K562 (cell line): ENCODE data around the gene TRIM71. TPM values are rescaled to one million over a fixed set of nuclear protein-coding genes. Genes with fewer than 3 reads are reported as not detected.

Experiments used
- ATAC-seq: fragments of 200-7000 bp; cut with Tn5 transposase; 3 replicates; pipeline ENCODE4 v1.9.1; 2020; ENCODE audit warnings: moderate library complexity
- BruUV-seq: library from RNA; stranded (reverse); fragments of 400-500 nt; replicated peaks from 2 replicates; lab custom pipeline; 2021; lab: Mats Ljungman, UMichigan
- CTCF ChIA-PET: fragments of 300-600 bp; formaldehyde crosslinking; extraction: SDS; loops from one replicate; lab custom pipeline; 2021; ENCODE audit warnings: low intra/inter-chr PET ratio; lab: Yijun Ruan, JAX
- POLR2A ChIA-PET: fragments of 300-600, 350-650 bp; sonication (Branson Sonifier 250); formaldehyde crosslinking; extraction: SDS; loops from one replicate; lab custom pipeline; 2021; ENCODE audit warnings: antibody characterized with exemption, inconsistent platforms; lab: Yijun Ruan, JAX
- DNase-seq, 4 experiments: peaks; one replicate each; pipeline versions ENCODE4 v3.0.0 to v3.0.0-alpha.2; 2011 to 2018; ENCODE audit warnings: low spot score in 3 of 4, mixed read lengths in 3 of 4; ENCODE audit errors: extremely low read depth in 1 of 4
- FAIRE-seq: peaks from 2 replicates; lab custom pipeline; 2011; peaks lifted over from hg19 to GRCh38; lab: Jason Lieb, UNC
- H2AFZ ChIP-seq: 2 replicates; pipeline ENCODE4 v1.6.0; 2011; ENCODE audit warnings: low read depth, low read length, control low read depth, inconsistent platforms
- H3K27ac ChIP-seq: fragments of 200-600 bp; 3 replicates; pipeline ENCODE4 v1.8.0; 2011; ENCODE audit warnings: low read depth, mild to moderate bottlenecking, control low read depth, inconsistent platforms, low read length, moderate library complexity, mixed read lengths; ENCODE audit errors: extremely low read depth
- H3K27me3 ChIP-seq, 2 experiments: fragments of 300-600 bp in 1 of 2; 2 replicates in 1 of 2; 3 replicates in 1 of 2; pipeline versions ENCODE4 v1.6.0 to v1.8.0; 2011; ENCODE audit warnings: inconsistent platforms in 2 of 2, low read length in 2 of 2, mild to moderate bottlenecking in 1 of 2, mixed read lengths in 1 of 2, moderate library complexity in 1 of 2; ENCODE audit not compliant: control insufficient read depth in 2 of 2, insufficient read depth in 2 of 2
- H3K36me3 ChIP-seq: fragments of 300-600 bp; 3 replicates; pipeline ENCODE4 v1.8.0; 2011; ENCODE audit warnings: mild to moderate bottlenecking, low read length, inconsistent platforms; ENCODE audit not compliant: control insufficient read depth, insufficient read depth
- H3K4me1 ChIP-seq, 2 experiments: fragments of 200-600 bp in 1 of 2; replicated peaks in 1 of 2; 2 replicates in 1 of 2; 3 replicates in 1 of 2; pipeline versions ENCODE4 v1.5.1 to v1.8.0; 2011; ENCODE audit warnings: inconsistent platforms in 2 of 2, low read length in 2 of 2, mild to moderate bottlenecking in 1 of 2, mixed read lengths in 1 of 2, moderate library complexity in 1 of 2; ENCODE audit not compliant: control insufficient read depth in 2 of 2, insufficient read depth in 2 of 2
- H3K4me2 ChIP-seq: 2 replicates; pipeline ENCODE4 v1.6.1; 2011; ENCODE audit warnings: low read length, control low read depth, inconsistent platforms, mixed read lengths; ENCODE audit not compliant: insufficient read depth
- H3K4me3 ChIP-seq: fragments of 200-600 bp; sonication (generic), shearing (Covaris generic); 2 replicates; pipeline ENCODE4 v1.5.1; 2016; ENCODE audit warnings: control low read depth, inconsistent platforms
- H3K79me2 ChIP-seq: fragments of 200-600 bp; 3 replicates; pipeline ENCODE4 v1.8.0; 2011; ENCODE audit warnings: low read length, inconsistent platforms; ENCODE audit not compliant: control insufficient read depth, insufficient read depth
- H3K9ac ChIP-seq, 2 experiments: 2 replicates each; pipeline versions ENCODE4 v1.6.0 to v1.6.1; 2011; ENCODE audit warnings: low read depth in 2 of 2, low read length in 2 of 2, control low read depth in 1 of 2, inconsistent platforms in 1 of 2, mild to moderate bottlenecking in 1 of 2, mixed read lengths in 1 of 2; ENCODE audit not compliant: insufficient read depth in 1 of 2
- H3K9me1 ChIP-seq: one replicate; pipeline ENCODE4 v1.6.0; 2011; ENCODE audit warnings: inconsistent platforms, mild to moderate bottlenecking, low read length, moderate library complexity; ENCODE audit not compliant: control insufficient read depth, insufficient read depth
- H3K9me3 ChIP-seq: replicated peaks from 2 replicates; pipeline ENCODE4 v1.5.1; 2011; ENCODE audit warnings: low read depth, low read length, inconsistent platforms; ENCODE audit not compliant: control insufficient read depth, insufficient read depth
- H4K20me1 ChIP-seq: replicated peaks from 2 replicates; pipeline ENCODE4 v1.6.1; 2011; ENCODE audit warnings: low read length, inconsistent platforms, mixed read lengths; ENCODE audit not compliant: control insufficient read depth, insufficient read depth
- CAMTA2 ChIP-seq: fragments of 250-450 bp; sonication (Bioruptor Pico); conservative IDR thresholded peaks from 2 replicates; pipeline ENCODE4 v1.5.1; 2022
- CTCFL ChIP-seq: IDR thresholded peaks from 2 replicates; pipeline ENCODE4 v1.6.1; 2011; ENCODE audit warnings: borderline replicate concordance, low read depth, mild to moderate bottlenecking, moderate library complexity, low read length; ENCODE audit not compliant: insufficient read depth, poor library complexity, severe bottlenecking
- EZH2 ChIP-seq: IDR thresholded peaks from 2 replicates; pipeline ENCODE4 v1.6.1; 2012; ENCODE audit warnings: low read depth, mild to moderate bottlenecking, inconsistent platforms, low read length, borderline replicate concordance
- HCFC1 ChIP-seq: IDR thresholded peaks from 2 replicates; pipeline ENCODE4 v1.6.1; 2012; ENCODE audit warnings: low read depth, low read length, improper control_type of control experiment
- MAFF ChIP-seq: IDR thresholded peaks from 2 replicates; pipeline ENCODE4 v1.6.1; 2012; ENCODE audit warnings: low read length, improper control_type of control experiment
- NR2C2 ChIP-seq, 2 experiments: fragments of 200-800 bp in 1 of 2; sonication (Bioruptor generic) in 1 of 2; sonication (generic) in 1 of 2; formaldehyde crosslinking in 1 of 2; IDR thresholded peaks; 2 replicates each; pipeline versions ENCODE4 v1.6.1 to v1.8.0; 2016 to 2022; ENCODE audit warnings: mild to moderate bottlenecking in 1 of 2, missing compliant biosample characterization in 1 of 2, missing genetic modification characterization in 1 of 2, missing genetic modification reagents in 1 of 2
- PML ChIP-seq: IDR thresholded peaks from 2 replicates; pipeline ENCODE4 v1.6.1; 2012; ENCODE audit warnings: low read length, inconsistent platforms
- POLR3A ChIP-seq: IDR thresholded peaks from 2 replicates; pipeline ENCODE4 v1.6.1; 2011; ENCODE audit warnings: borderline replicate concordance, mild to moderate bottlenecking, moderate library complexity; ENCODE audit not compliant: insufficient read length, insufficient read depth; ENCODE audit errors: extremely low read depth
- PTRF ChIP-seq: fragments of 450-650 bp; IDR thresholded peaks from 2 replicates; pipeline ENCODE4 v1.6.1; 2016; ENCODE audit warnings: mild to moderate bottlenecking, missing genetic modification characterization, missing compliant biosample characterization
- RBM25 ChIP-seq: fragments of 200-400 bp; formaldehyde crosslinking; IDR thresholded peaks from 2 replicates; pipeline ENCODE4 v1.6.1; 2018; ENCODE audit warnings: low read length, low read depth, moderate library complexity; ENCODE audit not compliant: severe bottlenecking
- ZFP36 ChIP-seq: fragments of 150-350 bp; IDR thresholded peaks from 2 replicates; pipeline ENCODE4 v1.6.1; 2018; ENCODE audit warnings: low read length, low read depth; ENCODE audit not compliant: partially characterized antibody
- ZNF239 ChIP-seq: fragments of 250-450 bp; sonication (Bioruptor Pico); IDR thresholded peaks from 2 replicates; pipeline ENCODE4 v1.4.0; 2020; ENCODE audit warnings: mild to moderate bottlenecking
- ZNF274 ChIP-seq: IDR thresholded peaks from 2 replicates; pipeline ENCODE4 v1.6.1; 2011; ENCODE audit warnings: low read depth, mild to moderate bottlenecking, low read length, moderate library complexity, borderline replicate concordance
- ZNF311 ChIP-seq: fragments of 250-450 bp; sonication (Bioruptor Pico); IDR thresholded peaks from 2 replicates; pipeline ENCODE4 v1.4.0; 2020; ENCODE audit warnings: mild to moderate bottlenecking, moderate library complexity
- ZNF444 ChIP-seq: fragments of 250-450 bp; sonication (Bioruptor Pico); IDR thresholded peaks from 2 replicates; pipeline ENCODE4 v1.4.0; 2020; ENCODE audit warnings: mild to moderate bottlenecking, moderate library complexity
- ZNF445 ChIP-seq: fragments of 250-450 bp; sonication (Bioruptor Pico); IDR thresholded peaks from 2 replicates; pipeline ENCODE4 v1.4.0; 2020; ENCODE audit warnings: low read depth, mild to moderate bottlenecking, moderate library complexity
- ZNF780A ChIP-seq: fragments of 250-450 bp; sonication (Bioruptor Pico); IDR thresholded peaks from 2 replicates; pipeline ENCODE4 v1.5.0; 2021; ENCODE audit warnings: mild to moderate bottlenecking
- ZNF79 ChIP-seq: fragments of 250-450 bp; sonication (Bioruptor Pico); IDR thresholded peaks from 2 replicates; pipeline ENCODE4 v1.4.0; 2020; ENCODE audit warnings: low read depth, mild to moderate bottlenecking, moderate library complexity
- ZSCAN29 ChIP-seq: fragments of 450-650 bp; IDR thresholded peaks from 2 replicates; pipeline ENCODE4 v1.6.1; 2017
- WGBS: fragments of 100-300 bp; shearing (Covaris generic); methylation state at CpG from one replicate; pipeline ENCODE4 v1.1.6; 2016; ENCODE audit warnings: low coverage, mixed read lengths; ENCODE audit not compliant: insufficient coverage; ENCODE audit errors: missing lambda C conversion rate; 5-methylcytosine and 5-hydroxymethylcytosine counted together
- in situ Hi-C: fragments of 300-500 bp; cut with MboI; formaldehyde crosslinking; loops from 4 replicates; pipeline ENCODE4 v1.15.0; 2018; ENCODE audit warnings: inconsistent platforms, mixed read lengths
- intact Hi-C: fragments of 100-400 bp; cut with micrococcal nuclease; formaldehyde crosslinking; loops from 2 replicates; pipeline ENCODE4 v1.14.2; 2022
- polyA plus RNA-seq, 8 experiments: library from polyadenylated mRNA; depleted of rRNA in 4 of 8; stranded (reverse) in 5 of 8; unstranded in 3 of 8; fragments of >200 nt; fragmentation: Nextera tagmentation in 2 of 8; fragmentation: Illumina TruSeq in 1 of 8; extraction: Ambion mirVana in 2 of 8; extraction: Trizol in 1 of 8; gene quantifications; 2 replicates each; pipeline versions ENCODE4 v1.2.1 to v1.2.3, GENCODE V29; 2011 to 2014; ENCODE audit warnings: inconsistent platforms in 1 of 8, missing spikeins in 1 of 8
- total RNA-seq, 7 experiments: library from RNA; depleted of rRNA in 6 of 7; stranded (reverse); fragments of >200 nt in 6 of 7; fragmentation: Illumina TruSeq in 2 of 7; extraction: Trizol in 2 of 7; gene quantifications; 2 replicates each; pipeline versions ENCODE4 v1.2.1 to v1.2.3, GENCODE V29; 2011 to 2021; ENCODE audit warnings: low replicate concordance in 1 of 7
- TF ChIP-seq, protein P1 (sequence below): fragments of 250-450 bp; sonication (Bioruptor Pico); IDR thresholded peaks from 2 replicates; pipeline ENCODE4 v1.5.0; 2020; ENCODE audit warnings: mild to moderate bottlenecking, borderline replicate concordance

TRIM71 gene
- total and polyA plus RNA-seq, 9 of the 15 experiments (the other 6 are each of a cell fraction or from before 2014, with no cell fraction given) = 0.04 to 0.11 TPM; not detected in 7

DNA sequence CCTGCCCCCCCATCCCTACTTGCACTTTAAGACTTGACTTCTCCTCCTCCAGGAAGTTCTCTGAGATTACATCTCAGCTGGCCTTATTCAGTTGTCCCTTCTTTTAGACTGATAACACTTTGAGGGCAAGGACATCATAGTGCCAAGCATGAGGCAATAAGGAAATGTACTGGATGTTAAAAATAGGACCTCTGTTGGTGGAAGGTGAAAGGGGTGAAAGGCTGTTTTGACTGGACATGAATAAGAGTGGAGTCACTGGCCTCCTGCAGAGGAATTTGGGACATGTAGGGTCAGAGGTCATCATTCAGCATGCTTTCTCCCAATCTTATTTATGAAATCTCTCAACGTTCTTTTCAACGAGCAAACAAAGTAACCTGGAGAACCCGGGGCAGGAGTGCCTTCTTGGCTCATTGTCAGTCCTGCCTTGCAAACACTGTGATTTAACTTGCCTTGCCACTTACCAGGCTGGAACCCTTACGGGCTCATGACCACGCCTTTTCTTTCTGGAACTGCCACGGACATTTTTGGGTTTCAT is 38.6 kb downstream of the TRIM71 start:
- peaks cover 16 to 43% of the 10 kb centered on the region in 2 experiments; a peak in 4 of 5 replicates for H3K27me3 ChIP-seq
- POLR2A ChIA-PET = interaction anchor here (0.8 to 1.1 kb wide), 2 partner anchors 8 to 38 kb away, joined by 4 read pairs; no protein-coding TSS in a partner anchor
- no peaks in the 10 kb centered on the region for H3K9me1 ChIP-seq
- no peak overlapping the region for H3K4me2 ChIP-seq
- CTCF ChIA-PET = no interaction called here
- H3K9me3 ChIP-seq = no peaks in the 10 kb centered on the region
- DNase-seq (no peak), FAIRE-seq (no peak), ATAC-seq (no peak)
- no peak overlapping the region for H3K27ac ChIP-seq
- no TSS peak for BruUV-seq
- H4K20me1 ChIP-seq = no peaks in the 10 kb centered on the region
- no peaks in the 10 kb centered on the region for H3K36me3 ChIP-seq
- intact Hi-C loops (no loop called here), in situ Hi-C loops (no loop called here)
- H3K4me3 ChIP-seq = no peak overlapping the region
- 9% methylated on average over 6 of the region's 6 CpGs for WGBS
- no peak overlapping the region for H3K9ac ChIP-seq
- H2AFZ ChIP-seq = no peak overlapping the region
- H3K79me2 ChIP-seq = no peaks in the 10 kb centered on the region
- H3K4me1 ChIP-seq = no peaks in the 10 kb centered on the region
- TF ChIP-seq ZNF445 (CRISPR knock-in tag) (no peak), ZNF274 (no peak), PTRF (tag) (no peak), ZNF79 (CRISPR knock-in tag) (no peak), MAFF (no peak), RBM25 (peak; percentile 51), EZH2 (no peak), ZNF780A (CRISPR knock-in tag) (no peak), ZNF311 (no peak), ZFP36 (peak; percentile 87), CAMTA2 (CRISPR knock-in tag) (no peak), CTCFL (no peak), POLR3A (no peak), HCFC1 (no peak), NR2C2 (CRISPR knock-in tag; IDR thresholded peaks at IDR 0.05) (no peak), NR2C2 (tag; IDR thresholded peaks at IDR 0.05) (peak; percentile 47; the same call in 1 of the 2 replicates), ZNF444 (CRISPR knock-in tag) (no peak), ZNF239 (CRISPR knock-in tag) (no peak), PML (no peak), ZSCAN29 (no peak)
- TF ChIP-seq, protein P1, sequence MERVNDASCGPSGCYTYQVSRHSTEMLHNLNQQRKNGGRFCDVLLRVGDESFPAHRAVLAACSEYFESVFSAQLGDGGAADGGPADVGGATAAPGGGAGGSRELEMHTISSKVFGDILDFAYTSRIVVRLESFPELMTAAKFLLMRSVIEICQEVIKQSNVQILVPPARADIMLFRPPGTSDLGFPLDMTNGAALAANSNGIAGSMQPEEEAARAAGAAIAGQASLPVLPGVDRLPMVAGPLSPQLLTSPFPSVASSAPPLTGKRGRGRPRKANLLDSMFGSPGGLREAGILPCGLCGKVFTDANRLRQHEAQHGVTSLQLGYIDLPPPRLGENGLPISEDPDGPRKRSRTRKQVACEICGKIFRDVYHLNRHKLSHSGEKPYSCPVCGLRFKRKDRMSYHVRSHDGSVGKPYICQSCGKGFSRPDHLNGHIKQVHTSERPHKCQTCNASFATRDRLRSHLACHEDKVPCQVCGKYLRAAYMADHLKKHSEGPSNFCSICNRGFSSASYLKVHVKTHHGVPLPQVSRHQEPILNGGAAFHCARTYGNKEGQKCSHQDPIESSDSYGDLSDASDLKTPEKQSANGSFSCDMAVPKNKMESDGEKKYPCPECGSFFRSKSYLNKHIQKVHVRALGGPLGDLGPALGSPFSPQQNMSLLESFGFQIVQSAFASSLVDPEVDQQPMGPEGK (CRISPR knock-in tag) = no peak
